Stimulated activated CD4-positive, alpha-beta T cell treated with anti-CD3 and anti-CD28 coated beads, Interleukin-2, amount 100 ng/mL, for 24 hours (primary cell): Measurements from ENCODE around the gene MYDGF.

Source experiments
- DNase-seq, 2 donors: peaks; one replicate each; pipeline ENCODE4 v3.0.0-alpha.2; 2020

MYDGF gene

GRCh38 chr19:4673726-4674125 lies 3.6 kb upstream of the MYDGF start:
- no peak for DNase-seq

- no peak for DNase-seq
These were observed 3.1 kb upstream of the MYDGF start for GRCh38 chr19:4673216-4673615.

GRCh38 chr19:4671185-4671851 lies 1.2 kb upstream of the MYDGF start:
- no peak for DNase-seq

GRCh38 chr19:4664642-4665041 lies 5.5 kb downstream of the MYDGF start:
- no peak for DNase-seq

GRCh38 chr19:4662812-4663211 lies 7.3 kb downstream of the MYDGF start:
- DNase-seq: no peak

GRCh38 chr19:4662020-4662695 lies 8.0 kb downstream of the MYDGF start:
- DNase-seq: no peak

- no peak for DNase-seq
These were observed 9.1 kb downstream of the MYDGF start for GRCh38 chr19:4660993-4661392.

GRCh38 chr19:4660181-4660791 lies 9.9 kb downstream of the MYDGF start:
- no peak for DNase-seq

GRCh38 chr19:4657835-4658234 lies 12.3 kb downstream of the MYDGF start:
- DNase-seq: no peak

GRCh38 chr19:4657262-4657661 lies 12.9 kb downstream of the MYDGF start:
- no peak for DNase-seq

- DNase-seq: no peak
These were observed 14.0 kb downstream of the MYDGF start for GRCh38 chr19:4656102-4656501.

GRCh38 chr19:4654437-4655361 lies 15.4 kb downstream of the MYDGF start:
- no peak for DNase-seq

- no peak for DNase-seq
These were observed 16.2 kb downstream of the MYDGF start for GRCh38 chr19:4653793-4654436.

- DNase-seq: no peak
These were observed 18.1 kb downstream of the MYDGF start for GRCh38 chr19:4652075-4652474.

- DNase-seq: no peak
These were observed 20.0 kb downstream of the MYDGF start for GRCh38 chr19:4650159-4650558.

- no peak for DNase-seq
These were observed 20.6 kb downstream of the MYDGF start for GRCh38 chr19:4649392-4650047.

- no peak for DNase-seq
These were observed 22.2 kb downstream of the MYDGF start for GRCh38 chr19:4647676-4648644.

- no peak for DNase-seq
These were observed 24.4 kb downstream of the MYDGF start for GRCh38 chr19:4645718-4646117.

GRCh38 chr19:4642625-4643024 lies 27.5 kb downstream of the MYDGF start:
- no peak for DNase-seq

GRCh38 chr19:4641132-4641531 lies 29.0 kb downstream of the MYDGF start:
- no peak for DNase-seq
